Common myeloid progenitor, CD34-positive (primary cell): ENCODE measurements around the gene FBXL19.
A peak's percentile ranks its signal among the peaks of the same experiment; 100 is the strongest.

Source experiments
- CTCF ChIA-PET: fragments of 350-600 bp; sonication (Branson Sonifier 250); formaldehyde crosslinking; loops from one replicate; lab custom pipeline; 2021; ENCODE audit warnings: antibody characterized with exemption; lab: Charles Lee
- POLR2A ChIA-PET: fragments of 350-600 bp; sonication (Branson Sonifier 250); formaldehyde crosslinking; loops from one replicate; lab custom pipeline; 2021; ENCODE audit warnings: antibody characterized with exemption; lab: Charles Lee
- DNase-seq, 3 donors: peaks; one replicate each; pipeline versions ENCODE4 v3.0.0 to v3.0.0-alpha.2; 2013
- H3K27ac ChIP-seq, 2 experiments: 1 replicate in 1 of 2; 2 replicates in 1 of 2; pipeline ENCODE4 v1.7.0; 2013; ENCODE audit warnings: inconsistent platforms in 2 of 2, low read length in 2 of 2, mild to moderate bottlenecking in 2 of 2, low read depth in 1 of 2, moderate library complexity in 1 of 2; ENCODE audit not compliant: severe bottlenecking in 2 of 2, insufficient read depth in 1 of 2, poor library complexity in 1 of 2
- H3K27me3 ChIP-seq, 5 experiments: replicated peaks in 2 of 5; 1 replicate in 3 of 5; 2 replicates in 2 of 5; pipeline versions ENCODE4 v1.6.1 to v1.7.0; 2013; ENCODE audit warnings: low read length in 4 of 5, mild to moderate bottlenecking in 2 of 5, moderate library complexity in 2 of 5, inconsistent platforms in 1 of 5; ENCODE audit not compliant: insufficient read depth in 5 of 5, control insufficient read depth in 4 of 5
- H3K36me3 ChIP-seq, 4 experiments: 1 replicate in 2 of 4; 2 replicates in 2 of 4; pipeline versions ENCODE4 v1.6.1 to v1.7.0; 2013; ENCODE audit warnings: low read length in 3 of 4, control low read depth in 1 of 4, mild to moderate bottlenecking in 1 of 4; ENCODE audit not compliant: control insufficient read depth in 4 of 4, insufficient read depth in 4 of 4
- H3K4me1 ChIP-seq, 4 experiments: 1 replicate in 3 of 4; 2 replicates in 1 of 4; pipeline versions ENCODE4 v1.6.1 to v1.7.1; 2013; ENCODE audit warnings: low read length in 3 of 4, mild to moderate bottlenecking in 3 of 4, control low read depth in 1 of 4, inconsistent platforms in 1 of 4, moderate library complexity in 1 of 4; ENCODE audit not compliant: control insufficient read depth in 4 of 4, insufficient read depth in 4 of 4; ENCODE audit errors: control extremely low read depth in 1 of 4
- H3K4me3 ChIP-seq, 7 experiments: 1 replicate in 4 of 7; 2 replicates in 3 of 7; pipeline versions ENCODE4 v1.5.1 to v1.7.0; 2013; ENCODE audit warnings: mild to moderate bottlenecking in 7 of 7, low read length in 6 of 7, moderate library complexity in 6 of 7, inconsistent platforms in 2 of 7, low read depth in 2 of 7, control low read depth in 1 of 7; ENCODE audit not compliant: insufficient read depth in 4 of 7, control insufficient read depth in 1 of 7; ENCODE audit errors: extremely low read depth in 1 of 7
- H3K9me3 ChIP-seq, 5 experiments: 1 replicate in 4 of 5; 2 replicates in 1 of 5; pipeline versions ENCODE4 v1.6.1 to v1.7.1; 2013; ENCODE audit warnings: low read length in 4 of 5, mild to moderate bottlenecking in 2 of 5, inconsistent platforms in 1 of 5, low read depth in 1 of 5, moderate library complexity in 1 of 5; ENCODE audit not compliant: control insufficient read depth in 4 of 5, insufficient read depth in 2 of 5; ENCODE audit errors: control extremely low read depth in 1 of 5
- WGBS: methylation state at CpG from one replicate; pipeline ENCODE4 v1.1.5; 2013; ENCODE audit not compliant: insufficient coverage; 5-methylcytosine and 5-hydroxymethylcytosine counted together

Gene FBXL19

DNA sequence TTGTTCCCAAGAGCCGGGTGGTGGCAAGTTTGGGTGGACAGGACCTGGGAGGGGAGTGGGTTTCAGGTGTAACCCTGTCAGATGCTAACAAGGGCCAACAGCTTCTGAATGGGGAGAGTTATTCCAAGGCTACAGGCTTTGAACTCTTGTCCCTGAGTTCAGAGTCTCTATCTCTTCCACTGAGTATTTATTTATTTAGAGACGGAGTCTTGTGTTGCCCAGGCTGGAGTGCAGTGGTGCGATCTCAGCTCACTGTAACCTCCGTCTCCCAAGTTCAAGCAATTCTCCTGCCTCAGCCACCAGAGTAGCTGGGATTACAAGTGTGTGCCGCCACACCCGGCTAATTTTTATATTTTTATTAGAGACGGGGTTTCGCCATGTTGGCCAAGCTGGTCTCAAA lies 31.6 kb downstream of the FBXL19 start:
- Histone ChIP-seq H3K36me3 (peaks cover 4 to 54% (median 25%) of the 10 kb centered on the region in 4 experiments), H3K4me1 (peaks cover 2 to 49% (median 35%) of the 10 kb centered on the region in 4 experiments), H3K27ac (no peak overlapping the region), H3K9me3 (no peaks in the 10 kb centered on the region), H3K4me3 (no peak overlapping the region), H3K27me3 (no peaks in the 10 kb centered on the region)
- POLR2A ChIA-PET: no interaction called here
- DNase-seq: no peak
- 99% methylated on average over 7 of the region's 8 CpGs for WGBS
- CTCF ChIA-PET: interaction anchor here (0.7 to 5.8 kb wide), 11 partner anchors 9 to 431 kb away, joined by 3 to 50 read pairs (median 4); partner anchors contain the start of gene BCKDK

- H3K27me3 ChIP-seq: no peaks in the 10 kb centered on the region
- H3K36me3 ChIP-seq: peaks cover 14 to 59% (median 37%) of the 10 kb centered on the region in 4 experiments
- peak; percentile 95 to 97 (median 97) for DNase-seq
- WGBS: 32% methylated on average over 42 of the region's 42 CpGs
- peaks cover 0 to 36% (median 21%) of the 10 kb centered on the region in 4 experiments for H3K4me1 ChIP-seq
- no peaks in the 10 kb centered on the region for H3K9me3 ChIP-seq
- ChIA-PET CTCF (interaction anchor here (1.0 to 5.8 kb wide), 2 partner anchors 17 to 917 kb away, joined by 3 to 50 read pairs; partner anchors contain the start of gene ZNF267), POLR2A (interaction anchor here (1.1 to 1.2 kb wide), 2 partner anchors 10 to 501 kb away, joined by 3 to 4 read pairs; no protein-coding TSS in a partner anchor)
- H3K4me3 ChIP-seq: peak overlapping the region; percentile 73 to 99 (median 91)
- H3K27ac ChIP-seq: peak overlapping the region; percentile 99
Observed at GRCh38 chr16:30956601-30957455, 33.5 kb downstream of the FBXL19 start.

DNA sequence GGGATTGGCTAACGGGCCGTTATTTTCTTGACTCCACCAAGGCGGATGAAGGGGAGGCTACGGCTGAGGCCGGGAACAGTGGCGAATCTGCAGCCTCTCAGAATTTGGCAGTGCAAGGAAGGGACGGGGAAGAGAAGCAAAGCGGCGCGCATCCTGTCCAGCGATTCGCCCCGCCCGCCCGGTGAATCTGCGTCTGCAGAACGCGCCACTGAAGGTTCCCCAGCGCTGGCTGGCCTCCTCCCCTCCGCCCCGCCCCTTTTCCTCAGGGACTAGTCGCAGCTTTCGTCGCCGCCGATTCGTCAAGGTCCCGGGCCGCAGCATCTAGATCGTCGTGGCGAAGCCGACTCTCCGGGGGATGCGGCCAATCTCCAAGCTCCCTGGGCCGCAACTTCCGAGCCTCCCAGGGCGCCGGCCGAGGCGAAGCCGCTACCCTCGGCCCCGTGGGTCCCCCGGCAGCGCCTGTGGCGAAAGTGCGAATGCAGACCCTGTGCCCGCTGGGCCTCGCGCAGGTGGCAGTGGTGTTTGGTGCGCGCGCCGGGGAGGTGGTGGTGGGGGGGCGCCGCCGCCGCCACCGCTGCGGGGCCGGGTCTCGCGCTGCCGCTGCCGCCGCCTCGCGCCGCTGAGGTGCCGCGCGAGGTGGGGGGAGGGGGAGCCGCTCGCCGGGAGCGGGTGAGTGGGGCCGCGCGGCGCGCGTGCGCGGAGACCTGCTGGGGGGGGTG lies 34.2 kb downstream of the FBXL19 start, which contains the start of gene SETD1A:
Gene SETD1A (plus strand): TSS at position 299 of the 719 bp plus-strand sequence. CDS start 978 bp downstream, outside the sequence.
- Histone ChIP-seq H3K27me3 (no peaks in the 10 kb centered on the region), H3K4me3 (peak within 1 kb of the TSS; percentile 73 to 99 (median 91)), H3K27ac (peak within 1 kb of the TSS; percentile 99), H3K4me1 (peaks cover 0 to 36% (median 21%) of the 10 kb centered on the region in 4 experiments), H3K36me3 (peaks cover 14 to 64% (median 43%) of the 10 kb centered on the region in 4 experiments), H3K9me3 (no peaks in the 10 kb centered on the region)
- DNase-seq: peak; percentile 98 to 99 (median 98)
- POLR2A ChIA-PET: interaction anchor here (0.5 to 1.2 kb wide), 3 partner anchors 10 to 501 kb away, joined by 3 to 4 read pairs (median 3); no protein-coding TSS in a partner anchor
- under 1% methylated on average over 58 of the region's 85 CpGs for WGBS
- CTCF ChIA-PET: no interaction called here

GRCh38 chr16:30958175-30959079 lies 35.1 kb downstream of the FBXL19 start:
- Histone ChIP-seq H3K9me3 (no peaks in the 10 kb centered on the region), H3K4me1 (peaks cover 0 to 29% (median 21%) of the 10 kb centered on the region in 4 experiments), H3K27me3 (no peaks in the 10 kb centered on the region), H3K27ac (peak overlapping the region; percentile 59 to 99), H3K4me3 (peak overlapping the region; percentile 73 to 99 (median 91)), H3K36me3 (peaks cover 18 to 66% (median 41%) of the 10 kb centered on the region in 4 experiments)
- ChIA-PET CTCF (interaction anchor here (0.6 to 3.0 kb wide), 8 partner anchors 9 to 144 kb away, joined by 3 to 21 read pairs (median 4); partner anchors contain the start of gene HSD3B7), POLR2A (interaction anchor here (0.5 to 1.2 kb wide), 3 partner anchors 9 to 500 kb away, joined by 3 to 4 read pairs (median 3); no protein-coding TSS in a partner anchor)
- DNase-seq: peak; percentile 77 to 78 (median 78)
- WGBS: 31% methylated on average over 27 of the region's 55 CpGs

DNA sequence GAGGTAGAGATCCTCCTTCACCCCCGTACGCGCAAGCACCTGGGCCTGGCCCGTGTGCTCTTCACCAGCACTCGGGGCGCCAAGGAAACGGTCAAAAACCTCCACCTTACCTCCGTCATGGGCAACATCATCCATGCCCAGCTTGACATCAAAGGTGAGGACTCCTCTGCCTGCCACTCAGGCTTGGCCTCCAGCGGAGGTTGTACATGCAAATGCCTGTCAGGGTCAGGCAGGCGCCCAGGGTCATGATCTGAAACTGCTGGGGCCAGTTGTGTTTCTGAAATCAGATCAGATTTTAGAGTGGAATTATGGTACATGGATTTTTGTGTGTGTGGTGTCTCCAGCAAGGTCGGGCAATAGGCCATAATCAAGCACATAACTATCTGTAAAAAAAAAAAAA lies 38.0 kb downstream of the FBXL19 start:
- Histone ChIP-seq H3K27me3 (no peaks in the 10 kb centered on the region), H3K4me1 (peaks cover 0 to 22% (median 16%) of the 10 kb centered on the region in 4 experiments), H3K27ac (no peak overlapping the region), H3K4me3 (no peak overlapping the region), H3K9me3 (no peaks in the 10 kb centered on the region), H3K36me3 (peaks cover 22 to 76% (median 52%) of the 10 kb centered on the region in 4 experiments)
- CTCF ChIA-PET: interaction anchor here (0.9 kb wide), 1 partner anchor 21 kb away, joined by 3 read pairs; no protein-coding TSS in a partner anchor
- DNase-seq: no peak
- 97% methylated on average over 9 of the region's 11 CpGs for WGBS
- POLR2A ChIA-PET: no interaction called here
